ENCODE data around the gene TUBGCP5.

The TUBGCP5 gene

DNA sequence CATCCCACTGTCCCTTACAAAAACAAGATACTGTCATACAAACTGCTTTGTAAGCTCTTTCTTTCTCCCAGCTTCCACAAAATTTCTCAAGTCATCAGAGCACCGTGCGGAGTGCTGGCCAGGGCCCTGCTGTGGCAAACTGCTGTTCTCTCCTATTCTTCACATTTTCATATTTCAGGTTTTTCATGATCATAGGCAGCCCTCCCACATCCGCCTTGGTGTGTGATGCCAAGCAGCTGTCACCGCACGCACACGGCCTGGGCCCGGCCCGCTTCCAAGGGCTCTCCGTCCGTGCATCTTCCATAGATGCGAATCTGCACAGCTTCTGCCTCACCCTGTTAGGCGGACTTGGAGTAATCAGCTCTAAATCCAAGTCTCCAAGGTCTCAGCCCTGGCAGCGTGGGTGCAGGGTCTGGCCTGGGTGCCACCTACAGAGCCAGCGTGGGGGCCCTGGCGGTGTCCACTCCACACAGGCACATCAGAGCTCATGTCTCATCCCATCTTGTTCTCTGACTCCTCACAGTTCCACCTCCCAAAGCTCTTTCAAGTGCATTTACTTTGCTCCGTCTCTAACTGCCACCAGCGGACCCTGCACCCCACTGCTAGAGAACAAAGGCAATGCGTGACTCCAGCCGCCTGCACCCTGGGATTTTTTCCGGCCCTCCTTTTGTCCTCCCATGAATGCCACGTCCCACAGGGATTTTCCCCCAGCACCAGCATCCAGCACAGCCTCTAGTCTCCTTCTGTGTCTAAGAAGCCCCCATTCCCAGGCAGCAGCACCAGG is 86.4 kb downstream of the TUBGCP5 start:
- DNase-seq (ENCODE audit: low read depth) = no peak

DNA sequence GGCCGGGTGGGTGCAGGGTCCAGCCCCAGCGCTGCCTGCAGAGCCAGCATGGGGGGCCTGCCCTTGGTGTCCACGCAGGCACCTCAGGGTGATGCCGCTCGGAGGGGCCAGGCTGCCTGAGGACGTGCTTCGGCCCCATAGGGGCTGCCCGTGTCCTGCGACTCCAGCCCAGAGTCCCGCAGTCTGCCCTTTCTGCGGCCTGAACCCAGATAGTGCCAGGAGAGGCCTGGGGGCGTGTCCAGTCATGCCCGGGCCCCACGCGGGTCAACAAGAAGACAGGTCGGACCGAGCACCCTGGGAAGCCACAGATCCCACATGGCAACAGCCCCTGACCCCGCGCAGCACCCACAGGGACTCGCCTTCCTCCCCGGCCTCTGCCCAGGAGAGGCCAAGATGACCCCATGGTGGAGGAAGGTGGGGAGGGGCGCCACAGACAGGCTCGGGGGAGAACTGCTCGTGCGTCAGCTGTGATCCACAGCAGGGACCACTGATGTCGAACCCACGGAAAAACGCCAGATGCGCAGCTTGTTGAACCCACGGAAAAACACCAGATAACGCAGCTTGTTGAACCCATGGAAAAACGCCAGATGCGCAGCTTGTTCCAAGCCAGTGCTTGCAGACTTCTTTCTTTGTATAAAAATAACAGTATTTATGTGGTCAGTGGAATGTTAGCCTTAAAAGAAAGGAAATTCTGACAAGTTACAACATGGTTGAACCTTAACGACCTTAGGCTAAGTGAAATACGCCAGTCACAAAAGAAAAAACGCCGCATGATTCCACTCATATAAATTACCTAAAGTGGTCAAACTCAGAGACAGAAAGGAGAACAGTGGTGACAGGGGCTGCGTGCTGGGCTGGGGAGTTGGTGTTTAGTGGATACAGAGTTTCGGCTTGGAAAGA is 87.7 kb downstream of the TUBGCP5 start:
- no peak for DNase-seq (ENCODE audit: low read depth)

DNA sequence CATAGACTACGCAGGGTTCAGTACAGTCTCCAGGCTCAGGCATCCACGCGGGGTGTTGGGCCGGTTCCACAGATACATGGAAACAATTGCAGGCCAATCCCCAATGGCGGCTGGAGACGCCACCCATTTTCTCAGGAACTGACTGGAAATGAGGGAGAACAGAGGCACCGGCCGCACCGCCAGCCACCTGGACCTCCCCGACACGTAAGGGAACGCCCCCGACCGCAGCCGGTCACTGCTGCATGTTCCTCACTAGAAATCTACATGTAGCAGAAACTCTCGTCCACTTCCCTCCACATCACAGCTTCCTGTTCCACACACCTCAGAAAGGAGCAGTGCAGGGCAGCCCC is 88.4 kb downstream of the TUBGCP5 start:
- DNase-seq (ENCODE audit: low read depth) = no peak

DNA sequence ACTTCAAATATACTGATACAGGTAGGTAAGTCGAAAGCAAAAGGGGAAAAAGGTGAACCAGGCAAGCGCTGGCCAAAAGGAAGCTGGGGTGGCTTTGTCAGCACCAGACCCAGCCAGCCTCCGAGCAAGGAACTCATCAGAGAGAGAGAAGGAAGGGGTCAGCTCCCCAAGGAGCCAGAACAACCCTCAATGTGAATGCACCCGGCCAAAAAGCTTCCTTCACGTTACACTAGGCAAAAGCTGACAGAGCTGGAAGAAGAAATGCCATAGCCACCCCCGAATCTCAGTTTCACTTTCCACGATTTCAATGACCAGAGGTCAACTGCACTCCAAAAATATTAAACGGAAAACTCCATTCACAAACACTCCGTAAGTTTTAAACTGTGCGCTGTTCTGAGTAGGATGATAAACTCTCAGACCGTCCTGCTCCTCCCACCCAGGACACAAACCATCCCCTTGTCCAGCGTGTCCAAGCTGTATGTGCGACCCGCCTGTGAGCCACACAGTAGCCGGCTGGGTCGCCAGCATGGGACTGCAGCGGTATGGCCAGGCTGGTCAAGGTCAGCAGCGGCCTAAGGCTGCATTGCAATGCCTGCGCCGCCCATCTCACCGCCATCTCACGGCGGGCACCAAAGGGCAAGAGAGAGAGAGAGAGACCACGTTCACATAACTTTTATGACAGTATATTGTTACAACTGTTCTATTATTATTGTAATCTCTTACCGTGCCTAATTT is 88.9 kb downstream of the TUBGCP5 start:
- no peak for DNase-seq (ENCODE audit: low read depth)

Measured in CMK (cell line).